D721Med (cell line): ENCODE measurements around the gene BRINP2.
"Not testable (repeated sequence)": the region's sequence is repeated elsewhere in the genome, so short reads cannot be mapped to it uniquely, and the experiment has no call there.

Source experiments
- DNase-seq: peaks from one replicate; pipeline ENCODE4 v3.0.0; 2011; ENCODE audit warnings: low spot score; ENCODE audit not compliant: insufficient read length
- FAIRE-seq: peaks from 2 replicates; lab custom pipeline; 2011; peaks lifted over from hg19 to GRCh38; lab: Jason Lieb, UNC
- TF ChIP-seq, protein P1 (sequence below): IDR thresholded peaks from 2 replicates; pipeline ENCODE4 v1.5.1; 2012; ENCODE audit warnings: mild to moderate bottlenecking, control low read depth; ENCODE audit not compliant: insufficient read depth; ENCODE audit errors: missing control alignments

BRINP2 gene

DNA sequence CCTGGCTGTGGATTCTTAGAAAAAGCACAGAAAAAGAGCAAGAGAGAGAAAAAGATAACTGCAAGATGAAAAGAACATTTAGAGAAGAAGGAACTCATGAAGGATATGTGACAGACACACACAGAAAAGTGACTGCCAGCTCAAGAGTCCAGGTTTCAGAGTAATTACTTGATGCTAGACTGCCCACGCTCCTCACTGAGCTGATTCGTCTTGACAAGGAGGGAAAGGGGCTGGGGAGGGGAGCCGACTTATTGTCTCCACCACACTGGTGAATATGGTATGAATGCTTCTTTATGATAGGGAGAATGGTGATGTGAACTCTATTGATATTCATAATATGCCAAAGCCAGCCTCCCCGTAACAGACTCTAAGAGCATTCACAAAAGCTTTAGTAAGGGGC, 140.4 kb downstream of the BRINP2 start:
- TF ChIP-seq, protein P1, sequence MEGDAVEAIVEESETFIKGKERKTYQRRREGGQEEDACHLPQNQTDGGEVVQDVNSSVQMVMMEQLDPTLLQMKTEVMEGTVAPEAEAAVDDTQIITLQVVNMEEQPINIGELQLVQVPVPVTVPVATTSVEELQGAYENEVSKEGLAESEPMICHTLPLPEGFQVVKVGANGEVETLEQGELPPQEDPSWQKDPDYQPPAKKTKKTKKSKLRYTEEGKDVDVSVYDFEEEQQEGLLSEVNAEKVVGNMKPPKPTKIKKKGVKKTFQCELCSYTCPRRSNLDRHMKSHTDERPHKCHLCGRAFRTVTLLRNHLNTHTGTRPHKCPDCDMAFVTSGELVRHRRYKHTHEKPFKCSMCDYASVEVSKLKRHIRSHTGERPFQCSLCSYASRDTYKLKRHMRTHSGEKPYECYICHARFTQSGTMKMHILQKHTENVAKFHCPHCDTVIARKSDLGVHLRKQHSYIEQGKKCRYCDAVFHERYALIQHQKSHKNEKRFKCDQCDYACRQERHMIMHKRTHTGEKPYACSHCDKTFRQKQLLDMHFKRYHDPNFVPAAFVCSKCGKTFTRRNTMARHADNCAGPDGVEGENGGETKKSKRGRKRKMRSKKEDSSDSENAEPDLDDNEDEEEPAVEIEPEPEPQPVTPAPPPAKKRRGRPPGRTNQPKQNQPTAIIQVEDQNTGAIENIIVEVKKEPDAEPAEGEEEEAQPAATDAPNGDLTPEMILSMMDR = no peak
- no peak for DNase-seq
- no peak for FAIRE-seq

GRCh38 chr1:177311586-177311985, 140.8 kb downstream of the BRINP2 start:
- FAIRE-seq (no peak), DNase-seq (no peak)
- TF ChIP-seq, protein P1 = no peak

DNA sequence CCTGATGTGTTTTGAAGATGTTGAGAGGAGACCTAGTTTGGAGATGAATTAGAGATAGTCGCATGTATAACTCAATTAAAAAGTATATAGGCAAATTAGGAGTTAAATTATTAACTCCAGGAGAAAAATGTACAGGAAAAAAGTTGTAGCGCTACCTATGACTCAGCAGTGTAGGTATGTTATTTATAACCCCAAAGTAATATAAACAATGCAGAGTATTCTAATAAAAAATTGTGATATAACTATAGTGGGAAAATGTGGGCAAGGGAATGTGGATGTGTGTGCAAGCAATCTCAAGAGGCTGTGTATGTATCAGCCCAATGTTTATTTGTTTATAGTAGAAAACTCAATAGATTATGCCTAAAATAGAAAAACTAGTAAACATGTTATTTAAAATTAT, 144.5 kb downstream of the BRINP2 start:
- DNase-seq = no peak
- no peak for FAIRE-seq
- TF ChIP-seq, protein P1 = no peak

DNA sequence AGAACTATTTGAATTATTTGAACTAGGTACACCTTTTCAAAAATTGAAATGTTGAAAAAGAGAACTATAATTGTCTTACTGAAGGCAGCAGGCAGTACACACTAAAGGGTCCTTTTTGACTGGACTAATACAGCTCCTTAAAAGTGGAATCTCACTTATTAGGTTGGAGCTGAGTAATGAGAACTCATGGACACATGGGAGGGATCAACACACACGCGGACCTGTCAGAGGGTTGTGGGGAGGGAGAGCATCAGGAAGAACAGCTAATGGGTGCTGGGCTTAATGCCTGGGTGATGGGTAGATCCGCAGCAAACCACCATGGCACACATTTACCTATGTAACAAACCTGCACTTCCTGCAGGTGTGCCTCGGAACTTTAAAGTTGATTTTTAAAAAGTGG, 145.0 kb downstream of the BRINP2 start:
- FAIRE-seq (no peak), DNase-seq (no peak)
- TF ChIP-seq, protein P1 = no peak

- FAIRE-seq, DNase-seq: not testable (repeated sequence)
Observed at GRCh38 chr1:177321434-177321833, 150.7 kb downstream of the BRINP2 start.

- no peak for DNase-seq
- TF ChIP-seq, protein P1 = no peak
- FAIRE-seq = no peak
Observed at GRCh38 chr1:177328251-177328650, 157.5 kb downstream of the BRINP2 start.

DNA sequence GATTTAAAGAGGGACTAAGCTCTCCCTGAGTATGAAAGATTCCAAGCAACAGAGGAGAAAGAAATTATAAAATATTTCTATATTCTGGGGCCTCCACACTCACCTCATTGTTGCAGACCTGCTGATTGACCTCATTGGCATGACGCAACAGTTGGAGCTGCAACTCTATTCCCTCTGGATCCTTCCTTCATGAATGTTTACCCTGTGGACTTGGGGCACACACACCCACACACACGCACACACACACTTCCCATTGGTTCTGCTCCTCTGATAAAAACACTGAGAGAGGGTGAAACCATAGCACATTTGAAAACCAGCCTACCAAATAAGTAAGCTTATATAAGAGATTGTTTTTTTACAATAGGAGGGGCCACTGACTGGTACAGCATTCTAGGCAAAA, 159.1 kb downstream of the BRINP2 start:
- no peak for FAIRE-seq
- TF ChIP-seq, protein P1 = no peak
- DNase-seq = no peak
